ENCODE measurements around the gene MRPL16.

DNA sequence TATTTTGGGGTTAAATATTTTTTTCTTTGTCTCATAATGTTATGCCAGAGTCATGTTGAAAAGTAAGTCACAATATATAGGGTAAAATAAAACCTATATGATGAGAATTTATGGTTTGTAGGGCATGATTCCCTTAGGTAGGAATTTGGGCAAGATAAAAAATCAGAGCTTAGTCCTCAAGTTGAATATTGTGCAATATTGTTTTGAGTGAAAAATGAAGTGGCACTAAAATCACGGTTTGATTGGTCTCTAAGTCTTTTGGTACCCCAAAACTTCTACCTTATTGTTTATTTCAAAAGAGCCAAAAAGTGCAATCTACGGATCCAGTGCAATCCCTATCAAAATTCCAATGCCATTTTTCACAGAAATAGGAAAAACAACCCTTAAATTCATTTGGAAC, 1.6 kb upstream of the MRPL16 start:
- TF ChIP-seq, protein P1, sequence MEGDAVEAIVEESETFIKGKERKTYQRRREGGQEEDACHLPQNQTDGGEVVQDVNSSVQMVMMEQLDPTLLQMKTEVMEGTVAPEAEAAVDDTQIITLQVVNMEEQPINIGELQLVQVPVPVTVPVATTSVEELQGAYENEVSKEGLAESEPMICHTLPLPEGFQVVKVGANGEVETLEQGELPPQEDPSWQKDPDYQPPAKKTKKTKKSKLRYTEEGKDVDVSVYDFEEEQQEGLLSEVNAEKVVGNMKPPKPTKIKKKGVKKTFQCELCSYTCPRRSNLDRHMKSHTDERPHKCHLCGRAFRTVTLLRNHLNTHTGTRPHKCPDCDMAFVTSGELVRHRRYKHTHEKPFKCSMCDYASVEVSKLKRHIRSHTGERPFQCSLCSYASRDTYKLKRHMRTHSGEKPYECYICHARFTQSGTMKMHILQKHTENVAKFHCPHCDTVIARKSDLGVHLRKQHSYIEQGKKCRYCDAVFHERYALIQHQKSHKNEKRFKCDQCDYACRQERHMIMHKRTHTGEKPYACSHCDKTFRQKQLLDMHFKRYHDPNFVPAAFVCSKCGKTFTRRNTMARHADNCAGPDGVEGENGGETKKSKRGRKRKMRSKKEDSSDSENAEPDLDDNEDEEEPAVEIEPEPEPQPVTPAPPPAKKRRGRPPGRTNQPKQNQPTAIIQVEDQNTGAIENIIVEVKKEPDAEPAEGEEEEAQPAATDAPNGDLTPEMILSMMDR (conservative IDR thresholded peaks at IDR 0.05): no peak
- no peak for TF ChIP-seq ZFX (IDR thresholded peaks at IDR 0.05)
